Germinal center (tissue), 1 donor: ENCODE measurements around the gene TMED7.

Experiments used
- DNase-seq: peaks from one replicate; pipeline ENCODE4 v3.0.0; 2012; ENCODE audit warnings: mixed read lengths, low spot score

The TMED7 gene

GRCh38 chr5:115627295-115627865, 1.5 kb upstream of the TMED7 start:
- no peak for DNase-seq

- DNase-seq: no peak
Observed at GRCh38 chr5:115626445-115626823, 598 bp upstream of the TMED7 start.

- no peak for DNase-seq
Observed at GRCh38 chr5:115624994-115625393, 842 bp downstream of the TMED7 start.

- no peak for DNase-seq
Observed at GRCh38 chr5:115623658-115624057, 2.2 kb downstream of the TMED7 start.

GRCh38 chr5:115621365-115621900, 4.4 kb downstream of the TMED7 start:
- DNase-seq: no peak

- no peak for DNase-seq
Observed at GRCh38 chr5:115616892-115617291, 8.9 kb downstream of the TMED7 start.

- no peak for DNase-seq
Observed at GRCh38 chr5:115616472-115616871, 9.4 kb downstream of the TMED7 start.

GRCh38 chr5:115611873-115612272, 14.0 kb downstream of the TMED7 start:
- no peak for DNase-seq

- DNase-seq: no peak
Observed at GRCh38 chr5:115607935-115608334, 17.9 kb downstream of the TMED7 start.

- DNase-seq: no peak
Observed at GRCh38 chr5:115605436-115605835, 20.4 kb downstream of the TMED7 start.

- peak; percentile 30 for DNase-seq
Observed at GRCh38 chr5:115602591-115603125, 23.2 kb downstream of the TMED7 start.

GRCh38 chr5:115601701-115602590, 23.9 kb downstream of the TMED7 start, which contains the start of gene TICAM2:
TICAM2 (minus strand) TSS chr5:115602479; CDS start chr5:115581256, 21,223 bp downstream.
- peak; percentile 80 for DNase-seq

- DNase-seq: no peak
Observed at GRCh38 chr5:115600766-115601165, 25.1 kb downstream of the TMED7 start.

- no peak for DNase-seq
Observed at GRCh38 chr5:115599924-115600323, 25.9 kb downstream of the TMED7 start.

- DNase-seq: peak; percentile 48
Observed at GRCh38 chr5:115599502-115599901, 26.3 kb downstream of the TMED7 start.

- DNase-seq: no peak
Observed at GRCh38 chr5:115594128-115595047, 31.4 kb downstream of the TMED7 start.

- no peak for DNase-seq
Observed at GRCh38 chr5:115589043-115589442, 36.8 kb downstream of the TMED7 start.

- DNase-seq: no peak
Observed at GRCh38 chr5:115588640-115589039, 37.2 kb downstream of the TMED7 start.

- no peak for DNase-seq
Observed at GRCh38 chr5:115586525-115587146, 39.2 kb downstream of the TMED7 start.

GRCh38 chr5:115585265-115585664, 40.6 kb downstream of the TMED7 start:
- no peak for DNase-seq

- no peak for DNase-seq
Observed at GRCh38 chr5:115584501-115584900, 41.3 kb downstream of the TMED7 start.
